GM18867 (cell line): Measurements from ENCODE around the gene FKBP15.

ENCODE experiments used
- ATAC-seq: cut with Tn5 transposase; IDR thresholded peaks from one replicate; pipeline ENCODE4 v1.9.1; 2021; ENCODE audit warnings: mild to moderate bottlenecking, moderate library complexity; ENCODE audit not compliant: unreplicated experiment

Gene FKBP15

GRCh38 chr9:113183956-113184488 lies 37.1 kb downstream of the FKBP15 start:
- ATAC-seq = no peak

DNA sequence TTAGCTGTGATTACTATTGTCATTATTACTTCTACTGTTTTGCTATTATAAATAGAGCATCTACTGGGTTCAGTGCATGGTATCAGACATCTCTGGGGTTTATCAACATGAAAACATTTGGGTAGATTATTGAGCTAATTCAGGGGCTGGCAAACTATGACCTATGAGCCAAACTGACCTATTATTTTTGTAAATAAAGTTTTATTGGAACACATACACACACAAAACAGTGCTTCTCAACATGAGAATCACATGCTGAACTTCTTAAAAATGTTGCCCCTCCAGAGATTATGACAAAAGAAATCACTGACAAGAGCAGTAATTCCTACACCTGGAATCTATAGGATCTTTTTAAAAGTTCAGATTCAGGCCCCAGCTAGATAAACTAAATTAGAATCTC lies 39.9 kb downstream of the FKBP15 start:
- no peak for ATAC-seq

- ATAC-seq = peak; percentile 52
These were observed 41.2 kb downstream of the FKBP15 start for GRCh38 chr9:113179839-113180238.

- ATAC-seq = no peak
These were observed 43.0 kb downstream of the FKBP15 start for GRCh38 chr9:113178087-113178486.

DNA sequence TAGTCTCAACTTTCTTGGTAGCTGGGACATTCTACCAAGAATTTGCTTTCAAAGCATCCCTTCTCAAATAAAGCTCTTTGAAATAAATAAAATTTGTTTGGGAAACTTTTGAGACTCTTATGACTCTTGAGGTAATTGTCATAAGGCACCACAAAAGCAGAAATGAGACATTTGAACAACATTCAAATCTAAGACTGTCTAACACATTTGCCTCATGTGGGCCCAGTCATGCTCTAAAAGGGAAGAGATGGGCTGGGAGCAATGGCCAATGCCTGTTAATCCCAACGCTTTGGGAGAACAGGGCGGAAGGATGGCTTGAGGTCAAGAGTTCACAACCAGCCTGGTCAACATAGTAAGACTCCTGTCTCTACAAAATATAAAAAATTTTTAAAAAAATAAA lies 43.8 kb downstream of the FKBP15 start:
- no peak for ATAC-seq

- no peak for ATAC-seq
These were observed 44.3 kb downstream of the FKBP15 start for GRCh38 chr9:113176803-113177202.

DNA sequence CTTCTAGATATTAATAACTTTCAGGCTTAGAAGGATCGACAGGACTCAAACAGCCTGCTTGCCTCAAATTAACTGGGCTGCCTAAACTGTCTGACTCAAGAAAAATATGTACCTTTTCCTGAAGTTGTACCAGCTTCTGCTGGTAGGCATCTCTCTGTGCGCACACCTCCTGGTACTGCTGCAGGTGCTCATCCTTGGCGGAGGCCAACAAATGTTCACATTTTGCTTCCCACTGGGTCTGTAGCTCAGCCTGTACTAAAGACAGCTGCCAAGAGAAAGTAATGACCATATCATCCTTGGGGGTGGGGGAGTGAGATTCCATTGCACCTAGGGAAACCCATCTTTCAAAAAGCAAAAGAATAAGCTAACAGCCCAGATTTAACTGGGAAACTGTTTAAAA lies 47.7 kb downstream of the FKBP15 start:
- ATAC-seq = no peak

GRCh38 chr9:113168809-113169208 lies 52.3 kb downstream of the FKBP15 start:
- ATAC-seq = no peak

- ATAC-seq = no peak
These were observed 55.0 kb downstream of the FKBP15 start for GRCh38 chr9:113166039-113166438.

DNA sequence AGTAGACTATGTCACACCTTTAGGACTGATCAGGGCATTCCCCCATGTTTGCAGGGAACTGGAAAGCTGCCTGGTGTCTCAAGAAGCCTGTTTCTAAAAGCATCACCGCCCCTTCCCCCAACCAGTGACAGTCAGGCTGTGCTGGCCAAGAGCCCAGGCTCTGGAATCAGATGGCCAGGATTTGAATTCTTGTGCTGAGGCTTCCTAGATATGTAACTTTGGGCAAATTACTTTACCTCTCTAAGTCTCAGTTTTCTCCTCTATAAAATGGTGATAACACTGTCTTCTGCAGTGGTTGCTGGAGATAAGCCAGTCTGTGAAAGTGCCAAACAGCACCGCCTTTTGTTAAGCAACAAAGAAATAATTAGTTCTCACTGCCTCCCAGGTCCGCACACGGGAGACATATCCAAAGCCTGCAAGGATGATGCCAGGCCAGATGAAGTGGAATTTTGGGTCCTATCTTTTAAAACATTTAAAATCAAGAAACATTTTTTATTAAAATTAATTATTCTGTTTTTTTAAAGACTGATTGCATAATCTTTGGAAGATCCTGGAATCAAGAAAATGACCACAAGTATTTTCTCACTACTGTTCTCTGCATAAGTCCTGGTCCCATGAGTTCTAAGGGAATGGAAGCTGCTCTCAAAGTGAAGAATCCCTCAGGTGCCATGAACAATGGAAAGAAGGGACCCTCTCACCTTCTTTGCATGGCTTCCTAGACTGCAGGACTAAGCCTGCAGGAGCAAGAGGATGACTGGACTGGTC lies 56.4 kb downstream of the FKBP15 start:
- no peak for ATAC-seq

DNA sequence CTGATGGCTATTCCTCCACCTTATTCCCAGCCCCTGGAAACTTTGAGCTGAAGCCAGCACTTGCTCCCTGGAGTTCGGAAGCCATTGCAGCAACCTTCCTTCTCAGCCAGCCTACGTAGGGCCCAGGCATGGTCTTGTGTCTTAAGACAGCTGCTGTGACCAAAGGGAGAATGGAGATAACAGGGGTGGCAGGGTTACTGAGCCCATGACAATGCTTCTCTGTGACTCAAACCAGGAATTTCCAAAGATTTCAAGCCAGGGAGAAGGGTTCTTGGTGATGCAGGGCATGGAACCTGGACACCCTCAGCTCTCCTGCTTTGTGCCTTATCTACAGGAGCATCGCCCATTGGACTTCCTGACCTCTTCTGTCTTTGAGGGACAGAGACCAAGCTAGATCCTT lies 58.1 kb downstream of the FKBP15 start:
- ATAC-seq = no peak

DNA sequence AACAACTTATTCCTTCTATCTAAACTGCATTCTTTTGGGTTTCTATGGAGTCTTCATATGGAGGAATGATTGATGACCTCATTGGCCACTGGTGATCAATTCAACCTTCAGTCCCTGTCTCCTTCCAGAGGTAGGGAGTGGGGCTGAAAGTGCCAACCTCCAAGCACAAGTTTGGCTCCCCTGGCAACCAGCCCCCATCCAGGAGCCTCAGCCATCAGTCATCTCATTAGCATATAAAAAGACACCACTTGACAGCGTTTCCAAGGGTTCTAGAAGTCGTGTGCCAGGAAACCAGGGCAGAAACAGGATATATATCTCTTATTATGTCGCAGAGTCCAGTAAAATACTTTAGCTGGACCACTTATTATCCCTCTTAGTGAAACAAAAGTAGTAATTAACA lies 60.5 kb downstream of the FKBP15 start:
- ATAC-seq = no peak

DNA sequence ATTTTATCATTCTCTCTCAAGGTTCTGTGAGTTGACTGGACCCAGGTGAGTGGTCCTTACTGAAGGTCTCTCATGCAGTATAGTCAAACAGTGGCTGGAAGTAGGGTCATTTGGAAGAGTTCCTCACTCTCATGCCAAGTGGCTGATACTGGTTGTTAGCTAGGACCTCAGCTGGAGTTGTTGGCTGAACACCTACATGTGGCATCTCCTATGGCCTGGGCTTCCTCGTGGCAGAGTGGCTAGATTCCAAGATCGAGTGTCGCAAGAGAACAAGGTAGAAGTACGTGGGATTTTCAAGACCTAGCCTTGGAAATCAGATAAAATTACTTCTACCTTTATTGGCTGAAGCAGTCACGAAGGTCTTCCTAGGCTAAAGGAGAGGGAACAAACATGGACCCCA lies 62.6 kb downstream of the FKBP15 start:
- no peak for ATAC-seq

- ATAC-seq = no peak
These were observed 64.2 kb downstream of the FKBP15 start for GRCh38 chr9:113156880-113157279.

DNA sequence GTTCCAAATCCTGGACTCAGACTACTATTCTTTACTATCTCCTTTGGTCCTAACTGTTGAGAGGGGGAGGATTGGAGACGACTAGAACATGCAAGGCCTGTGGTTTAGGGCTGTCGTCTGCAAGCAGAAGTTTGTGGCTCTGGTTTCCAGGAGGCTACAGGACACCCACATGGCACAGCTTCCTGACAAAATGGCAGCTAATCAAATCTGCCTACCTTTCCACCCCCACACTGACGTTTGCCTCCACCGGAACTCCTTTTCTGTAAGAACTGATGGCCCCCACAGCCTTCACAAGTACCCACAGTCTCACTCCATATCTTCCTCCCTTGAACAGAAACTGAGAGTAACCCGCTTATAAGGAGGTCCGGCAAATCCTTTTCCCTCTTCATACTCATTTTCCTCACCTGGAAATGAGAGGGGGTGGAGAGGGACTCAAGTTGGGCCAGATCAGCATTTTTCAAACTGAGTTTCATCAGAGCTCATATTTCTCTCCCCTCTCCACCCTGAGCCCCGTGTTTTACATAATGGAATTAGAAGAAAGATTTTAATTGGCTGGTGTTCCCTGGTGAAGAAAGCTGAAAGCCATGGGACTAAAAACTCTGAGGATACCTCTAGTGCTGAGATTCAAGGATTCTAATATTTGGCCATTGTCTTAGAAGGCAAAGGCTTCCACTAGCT lies 65.0 kb downstream of the FKBP15 start:
- ATAC-seq = no peak

DNA sequence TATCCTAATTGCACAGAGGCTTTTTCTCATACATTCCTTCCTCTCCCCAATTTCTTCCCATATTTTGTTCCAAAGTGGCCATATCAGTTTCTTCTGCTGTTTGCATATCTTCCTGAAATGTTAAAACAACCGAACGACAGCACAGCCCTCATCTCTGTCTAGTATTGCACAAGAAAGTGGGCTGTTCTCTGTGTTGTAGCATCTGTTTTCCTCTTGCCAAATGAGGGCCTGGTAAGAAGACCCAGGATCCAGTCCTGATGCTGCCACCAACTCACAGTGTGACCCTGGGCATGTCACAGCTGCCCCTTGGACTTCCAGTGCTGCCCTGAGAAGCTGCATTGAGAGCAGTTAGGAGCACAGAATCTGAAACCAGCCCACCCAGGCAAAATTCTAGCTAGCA lies 66.1 kb downstream of the FKBP15 start:
- ATAC-seq = no peak

GRCh38 chr9:113154471-113154870 lies 66.6 kb downstream of the FKBP15 start:
- ATAC-seq = no peak

DNA sequence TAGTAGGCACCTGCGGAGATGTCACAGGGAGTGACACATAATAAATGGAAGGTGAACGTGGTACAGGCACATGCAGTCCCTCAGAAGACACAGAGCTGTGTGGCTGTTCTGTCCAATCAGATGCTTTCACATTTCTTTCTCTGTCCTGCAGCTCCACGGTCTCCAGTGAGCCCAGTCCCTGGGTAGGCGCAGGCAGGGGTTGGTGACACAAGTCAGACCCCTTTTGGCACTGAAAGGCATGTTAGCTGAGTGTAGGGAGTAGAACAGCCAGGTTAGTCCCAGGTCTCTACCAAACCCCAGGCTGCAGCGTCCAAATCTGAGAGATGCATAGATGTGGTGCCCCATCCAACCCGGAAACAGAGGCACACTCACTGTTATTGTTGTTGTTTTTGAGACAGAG lies 67.5 kb downstream of the FKBP15 start:
- no peak for ATAC-seq

DNA sequence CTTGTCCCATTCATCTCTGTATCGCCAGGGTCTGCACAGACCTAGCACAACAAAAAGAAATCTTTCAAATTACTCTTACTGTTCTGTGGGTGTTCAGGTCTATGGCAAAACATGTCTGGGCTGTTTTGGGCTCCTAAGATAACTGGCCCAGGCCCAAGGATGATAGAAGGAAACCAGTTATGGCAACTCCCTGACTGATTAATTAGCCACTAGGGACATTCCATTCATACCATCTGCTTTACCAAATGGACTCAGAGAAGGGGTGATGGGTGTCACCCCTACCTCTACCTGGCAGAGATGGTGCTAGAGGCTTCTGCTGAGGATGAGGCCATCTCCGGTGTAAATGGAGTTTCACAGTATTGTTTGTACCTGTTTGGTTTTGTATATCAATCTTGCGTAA lies 68.4 kb downstream of the FKBP15 start:
- ATAC-seq = no peak

- ATAC-seq = no peak
These were observed 69.1 kb downstream of the FKBP15 start for GRCh38 chr9:113151696-113152630.
